H54 (cell line): ENCODE measurements around the gene TOX3.

Source experiments
- DNase-seq: peaks from one replicate; pipeline ENCODE4 v3.0.0; 2011; ENCODE audit warnings: low spot score, mixed read lengths; ENCODE audit not compliant: insufficient read length
- FAIRE-seq: peaks from 3 replicates; lab custom pipeline; 2011; peaks lifted over from hg19 to GRCh38; lab: Jason Lieb, UNC
- POLR2A ChIP-seq: IDR thresholded peaks from 2 replicates; pipeline ENCODE4 v1.6.1; 2011; ENCODE audit warnings: low read depth, mild to moderate bottlenecking, low read length

Gene TOX3

GRCh38 chr16:52480237-52480636 is 66.7 kb downstream of the TOX3 start:
- no peak for FAIRE-seq
- TF ChIP-seq POLR2A: no peak
- DNase-seq: no peak

- no peak for TF ChIP-seq POLR2A
- DNase-seq (no peak), FAIRE-seq (no peak)
Observed at GRCh38 chr16:52476111-52476510, 70.8 kb downstream of the TOX3 start.

GRCh38 chr16:52474679-52475078 is 72.3 kb downstream of the TOX3 start:
- TF ChIP-seq POLR2A: no peak
- no peak for FAIRE-seq
- DNase-seq: no peak

- no peak for TF ChIP-seq POLR2A
- FAIRE-seq (no peak), DNase-seq (no peak)
Observed at GRCh38 chr16:52473096-52473495, 73.8 kb downstream of the TOX3 start.

- FAIRE-seq: no peak
Observed at GRCh38 chr16:52471650-52472370, 75.1 kb downstream of the TOX3 start.

GRCh38 chr16:52470585-52470984 is 76.4 kb downstream of the TOX3 start:
- no peak for TF ChIP-seq POLR2A
- no peak for FAIRE-seq
- no peak for DNase-seq

More at GRCh38 chr16:52471650-52472370, 75.1 kb downstream of the TOX3 start:
- no peak for DNase-seq
- no peak for TF ChIP-seq POLR2A

GRCh38 chr16:52469775-52470174 is 77.2 kb downstream of the TOX3 start:
- DNase-seq (no peak), FAIRE-seq (no peak)
- TF ChIP-seq POLR2A: no peak

GRCh38 chr16:52469091-52469490 is 77.9 kb downstream of the TOX3 start:
- DNase-seq (no peak), FAIRE-seq (no peak)
- TF ChIP-seq POLR2A: no peak

GRCh38 chr16:52467753-52468152 is 79.2 kb downstream of the TOX3 start:
- no peak for FAIRE-seq
- no peak for TF ChIP-seq POLR2A
- no peak for DNase-seq

- no peak for FAIRE-seq
- no peak for TF ChIP-seq POLR2A
- no peak for DNase-seq
Observed at GRCh38 chr16:52466994-52467393, 79.9 kb downstream of the TOX3 start.

- FAIRE-seq (no peak), DNase-seq (no peak)
- no peak for TF ChIP-seq POLR2A
Observed at GRCh38 chr16:52465711-52466267, 81.2 kb downstream of the TOX3 start.

- no peak for FAIRE-seq
- no peak for DNase-seq
- no peak for TF ChIP-seq POLR2A
Observed at GRCh38 chr16:52463904-52464303, 83.0 kb downstream of the TOX3 start.

GRCh38 chr16:52462816-52463215 is 84.1 kb downstream of the TOX3 start:
- no peak for TF ChIP-seq POLR2A
- no peak for DNase-seq
- FAIRE-seq: no peak

- no peak for FAIRE-seq
- no peak for DNase-seq
- TF ChIP-seq POLR2A: no peak
Observed at GRCh38 chr16:52460639-52461178, 86.2 kb downstream of the TOX3 start.

- no peak for FAIRE-seq
- no peak for TF ChIP-seq POLR2A
- DNase-seq: no peak
Observed at GRCh38 chr16:52456368-52456767, 90.6 kb downstream of the TOX3 start.
